MM.1S (cell line): ENCODE results near the gene FOXK2.

ENCODE experiments used
- CTCF ChIP-seq: fragments of 300-600 bp; sonication (generic); IDR thresholded peaks from 2 replicates; pipeline ENCODE4 v1.5.1; 2016; ENCODE audit warnings: antibody characterized with exemption, low read length, mixed read lengths
- EZH2 ChIP-seq: fragments of 300-600 bp; sonication (generic); optimal IDR thresholded peaks from 2 replicates; pipeline ENCODE3; 2017; ENCODE audit warnings: low read depth, mild to moderate bottlenecking, antibody characterized with exemption, low read length, mixed read lengths

- no peak for TF ChIP-seq CTCF
- TF ChIP-seq EZH2, result no peak
Measured at GRCh38 chr17:82489851-82490511, 29.6 kb upstream of the FOXK2 start.
